ENCODE data around the gene AUH.
"Not testable (repeated sequence)": the region's sequence is repeated elsewhere in the genome, so short reads cannot be mapped to it uniquely, and the experiment has no call there.

Gene AUH

DNA sequence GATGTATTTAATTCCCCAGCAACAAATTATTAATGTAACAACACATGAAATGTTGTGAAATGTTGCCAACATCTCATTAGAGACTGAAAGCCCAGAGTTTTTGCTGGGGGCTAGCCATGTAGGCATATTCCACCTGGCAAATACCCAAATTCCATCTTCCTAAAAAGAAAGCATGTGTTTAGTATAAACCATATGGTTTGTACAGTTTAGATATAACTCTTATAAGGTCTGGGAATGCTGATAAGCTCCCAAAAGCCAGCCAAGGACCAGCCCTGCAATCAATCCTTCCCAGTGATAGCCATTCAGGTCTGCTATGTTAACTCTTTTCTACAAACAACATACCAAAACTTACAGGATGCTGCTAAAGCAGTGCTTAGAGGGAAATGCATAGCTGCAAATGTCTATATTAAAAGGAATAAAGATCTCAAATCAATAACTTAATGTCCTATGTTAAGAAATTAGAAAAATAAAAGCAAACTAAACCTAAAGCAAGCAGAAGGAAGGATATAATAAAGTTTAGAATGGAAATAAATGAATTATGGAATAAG lies 158.9 kb downstream of the AUH start:
- DNase-seq, result no peak

DNA sequence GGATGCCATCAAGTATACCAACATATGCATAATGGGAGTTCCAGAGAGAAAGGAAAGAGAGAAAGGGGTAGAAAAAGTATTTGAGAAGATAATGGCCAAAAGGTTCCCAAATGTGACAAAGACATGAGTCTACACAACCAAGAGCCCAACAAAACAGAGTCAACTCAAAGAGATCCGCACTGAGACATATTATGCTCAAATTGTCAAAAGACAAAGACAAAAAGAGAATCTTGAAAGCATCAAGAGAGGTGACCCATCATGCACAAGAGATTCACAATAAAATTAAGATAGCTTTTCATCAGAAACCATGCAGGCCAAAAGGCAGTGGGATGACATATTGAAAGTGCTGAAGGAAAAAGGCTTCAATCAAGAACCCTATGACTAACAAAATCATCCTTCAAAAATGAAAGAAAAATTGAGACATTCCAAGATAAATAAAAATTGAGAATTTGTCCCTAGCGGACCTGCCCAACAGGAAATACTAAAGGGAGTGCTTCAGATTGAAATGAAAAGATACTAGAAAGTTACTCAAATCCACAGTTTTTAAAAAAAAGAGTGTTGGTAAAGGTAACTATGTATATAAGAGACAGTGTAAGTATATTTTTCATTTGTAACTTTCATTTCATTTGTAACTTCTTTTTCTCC lies 160.9 kb downstream of the AUH start:
- DNase-seq, result no peak

DNA sequence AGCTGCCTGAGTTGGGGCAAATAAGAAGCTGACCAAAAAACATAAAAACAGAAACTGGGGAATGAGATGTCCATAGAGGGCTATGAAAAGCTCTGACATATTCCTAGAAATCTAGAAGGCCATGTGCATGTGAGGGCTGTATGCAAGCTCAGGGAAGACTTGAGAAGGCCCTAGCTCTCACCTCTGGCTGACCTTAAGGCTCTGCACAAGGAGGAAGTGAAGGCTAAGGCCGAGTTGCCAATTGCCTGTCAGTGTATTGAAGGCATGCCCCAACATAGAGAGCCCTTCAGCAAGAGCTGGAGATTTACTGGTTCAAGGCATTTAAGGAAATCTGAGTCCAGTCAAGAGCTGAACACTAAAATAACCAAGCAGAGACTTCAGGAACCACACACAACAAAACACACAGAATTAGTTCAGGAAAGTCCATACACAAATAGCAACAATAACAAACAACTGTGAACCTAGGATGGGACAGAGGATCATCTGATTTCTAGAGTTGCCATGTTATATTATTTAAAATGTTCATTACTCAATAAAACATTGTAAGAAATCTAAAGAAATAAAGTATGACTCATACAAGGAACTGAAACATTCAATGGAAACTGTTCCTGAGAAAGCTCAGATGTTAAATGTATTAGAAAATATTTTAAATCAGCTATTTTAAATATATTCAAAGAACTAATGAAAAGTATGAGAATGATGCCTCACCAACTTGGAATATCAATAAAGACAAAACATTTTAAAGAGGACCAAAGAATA lies 161.8 kb downstream of the AUH start:
- DNase-seq, result no peak

DNA sequence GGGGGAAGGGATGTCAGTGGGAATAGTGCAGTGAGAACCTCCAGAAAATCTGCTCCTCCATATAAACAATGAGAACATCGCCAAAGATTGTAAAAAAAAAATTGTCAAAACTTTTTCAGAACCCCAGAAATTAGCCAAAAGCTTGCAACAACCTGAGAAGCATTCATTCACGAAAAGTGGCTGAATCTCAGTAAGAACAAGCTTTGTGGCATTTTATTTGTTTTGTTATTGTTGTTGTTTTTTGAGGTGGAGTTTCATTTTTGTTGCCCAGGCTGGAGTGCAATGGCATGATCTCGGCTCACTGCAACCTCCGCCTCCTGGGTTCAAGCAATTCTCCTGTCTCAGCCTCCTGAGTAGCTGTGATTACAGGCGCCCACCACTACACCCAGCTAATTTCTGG lies 162.8 kb downstream of the AUH start:
- not testable (repeated sequence) for DNase-seq

DNA sequence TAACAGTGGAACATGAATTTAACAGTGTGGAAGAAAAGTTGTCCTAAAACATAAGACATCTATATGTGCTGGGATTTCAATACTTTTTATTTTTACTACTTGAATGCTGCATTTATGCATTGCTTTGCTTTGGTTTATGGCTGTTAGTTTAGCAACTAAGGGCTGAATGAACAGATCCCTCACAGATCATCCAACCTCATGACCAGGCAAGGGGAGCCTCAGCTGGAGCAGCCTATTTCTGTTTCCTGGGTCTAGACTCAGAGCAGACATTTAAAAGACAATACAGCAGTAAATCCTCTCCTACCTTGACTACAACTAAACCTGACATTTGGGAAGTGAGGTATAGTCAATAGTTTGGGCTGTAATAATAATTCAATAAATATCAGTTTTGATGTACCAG lies 163.3 kb downstream of the AUH start:
- no peak for DNase-seq

DNA sequence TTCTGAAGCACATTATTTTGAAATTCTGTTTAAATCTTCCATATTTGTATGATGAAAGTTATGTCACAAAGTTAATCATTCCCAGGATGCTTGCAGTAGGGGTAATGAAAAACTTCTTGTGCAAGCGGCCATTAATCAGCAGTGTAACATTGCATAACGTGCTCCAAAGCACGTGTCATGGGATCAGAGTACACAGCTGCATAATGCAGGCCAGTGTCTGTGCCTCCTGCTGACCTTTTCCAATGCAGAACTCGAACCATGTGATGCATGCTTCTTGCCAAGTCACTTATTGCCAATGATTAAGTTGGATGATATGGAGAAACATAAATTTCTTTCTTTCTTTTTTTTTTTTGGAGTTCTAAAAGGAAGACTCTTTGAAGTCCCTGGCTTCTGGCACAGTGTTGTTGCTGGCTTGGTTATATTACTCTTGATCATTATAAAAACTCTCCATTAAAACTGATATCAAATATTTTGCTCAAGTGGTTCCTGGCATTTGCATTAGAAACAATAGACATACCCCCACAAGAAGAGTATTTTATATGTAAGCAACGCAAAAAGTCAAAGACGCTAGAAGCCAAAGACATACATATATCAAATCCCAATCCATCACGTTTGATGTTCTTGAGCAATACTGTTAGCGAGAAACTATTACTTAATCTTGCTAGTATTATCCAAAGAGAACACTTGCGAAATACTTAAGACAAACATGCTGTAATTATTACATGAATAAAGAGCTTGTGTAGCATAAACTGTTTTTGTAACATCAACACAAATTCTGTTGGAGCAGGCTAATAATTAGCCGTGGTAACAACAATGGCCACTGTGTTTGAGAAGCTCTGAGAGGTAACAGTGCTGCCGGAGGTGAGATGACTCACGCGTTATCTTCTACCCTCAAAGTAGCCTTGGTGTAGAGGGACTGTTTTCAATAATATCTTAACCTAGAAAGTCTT lies 164.2 kb downstream of the AUH start:
- DNase-seq, result no peak

DNA sequence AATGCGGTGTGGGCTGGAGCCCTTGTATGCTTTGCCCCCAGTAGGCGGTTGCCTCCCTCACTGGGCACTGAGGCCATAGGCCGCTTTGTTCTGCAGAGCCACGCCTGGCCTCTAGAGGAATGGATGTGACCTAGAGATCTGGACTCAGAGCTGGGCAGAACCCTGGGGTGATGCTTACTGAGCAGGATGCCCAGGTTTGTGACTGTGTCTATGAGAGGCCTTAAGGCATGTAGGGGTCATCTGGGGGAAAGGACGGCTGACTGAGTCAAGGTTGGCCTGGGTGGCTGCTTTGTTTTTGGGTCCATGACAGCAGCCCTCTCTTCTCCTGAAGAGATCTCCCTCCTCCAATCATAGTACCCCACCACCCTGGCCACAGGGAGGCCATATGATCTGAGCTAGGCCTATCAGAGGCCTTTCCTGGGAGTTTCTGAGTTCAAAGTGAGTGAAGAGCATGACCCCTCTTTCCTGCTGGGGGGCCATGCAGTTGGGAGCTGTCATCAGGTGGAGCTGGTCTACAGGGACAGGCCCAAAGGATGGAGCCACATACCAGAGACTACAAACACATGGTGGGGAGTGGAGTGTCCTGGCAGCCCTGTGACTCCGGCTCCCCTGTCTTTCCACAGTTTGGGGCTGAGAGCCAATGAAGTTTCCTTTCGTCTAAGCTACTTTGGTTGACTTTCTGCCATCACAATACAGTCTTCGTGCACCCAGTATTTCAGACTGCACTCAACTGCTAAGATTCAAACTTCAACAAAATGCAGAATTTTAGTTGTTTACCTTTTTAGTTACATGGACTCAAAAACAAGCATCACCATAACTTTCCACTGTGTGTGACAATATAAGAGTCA lies 165.4 kb downstream of the AUH start:
- DNase-seq, result no peak

DNA sequence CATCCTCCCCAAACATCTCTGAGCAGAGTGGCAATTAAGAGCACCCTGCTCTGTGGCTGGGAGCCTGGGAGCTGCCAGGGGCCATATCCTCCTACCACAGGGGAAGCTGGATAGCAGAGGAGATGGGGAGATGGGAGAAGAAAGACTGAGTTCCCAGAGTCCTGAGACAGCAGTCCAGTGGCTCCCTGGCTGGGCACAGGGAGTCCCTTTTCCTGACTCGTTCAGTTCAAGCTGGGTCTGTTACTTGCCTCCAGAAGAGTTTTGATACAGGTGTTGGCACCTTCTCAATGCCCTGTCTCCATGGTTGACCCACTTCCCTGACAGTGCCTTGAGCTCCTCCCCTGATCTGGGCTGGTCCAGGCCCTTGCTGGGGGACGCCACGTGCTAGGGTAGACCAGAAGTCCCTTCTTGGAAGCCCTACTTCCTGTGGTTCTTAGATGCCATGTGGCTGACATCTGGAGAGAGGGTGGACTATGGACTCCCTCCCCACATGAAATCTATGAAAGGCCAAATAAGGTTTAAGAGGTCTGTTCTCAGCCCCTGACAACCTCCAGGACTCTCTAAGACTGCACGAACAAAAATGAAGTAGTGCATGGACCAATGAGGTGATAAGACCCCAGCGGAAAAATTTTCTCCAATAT lies 166.2 kb downstream of the AUH start:
- no peak for DNase-seq

DNA sequence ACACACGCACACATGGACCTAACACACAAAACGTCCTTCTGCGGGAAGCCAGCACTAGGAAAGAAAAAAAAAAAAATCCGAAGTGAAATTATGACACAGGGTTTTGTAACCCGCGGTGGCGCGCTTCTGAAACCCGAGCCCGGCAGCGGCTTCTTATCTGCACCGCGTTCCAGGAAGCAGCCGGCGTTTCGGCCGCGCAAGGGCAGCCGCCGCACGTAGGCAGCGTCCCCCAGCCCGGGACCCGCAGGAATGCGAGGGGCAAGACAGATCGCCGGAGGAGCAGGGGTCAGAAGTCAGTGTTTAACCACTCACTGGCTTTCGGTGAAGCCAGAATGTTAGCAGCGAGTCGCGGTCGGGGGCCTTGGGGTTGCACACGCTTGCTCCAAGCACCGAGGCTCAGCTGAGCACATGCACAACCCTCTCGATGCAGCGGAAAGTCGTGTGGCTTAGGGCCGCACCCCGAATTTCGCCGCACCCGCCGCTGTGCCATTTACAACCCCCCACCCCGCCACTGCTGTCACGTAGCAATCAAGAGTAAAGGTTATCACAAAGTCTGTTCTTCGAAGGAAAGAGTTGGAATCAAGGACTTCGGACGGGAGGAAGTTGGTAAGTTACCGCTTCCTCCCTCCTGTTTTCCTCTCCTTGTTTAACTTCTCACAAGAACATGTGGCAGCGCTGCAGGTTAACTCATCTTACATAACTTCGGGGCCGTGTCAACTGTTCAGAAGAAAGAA lies 167.9 kb downstream of the AUH start:
- DNase-seq, result peak; percentile 30

DNA sequence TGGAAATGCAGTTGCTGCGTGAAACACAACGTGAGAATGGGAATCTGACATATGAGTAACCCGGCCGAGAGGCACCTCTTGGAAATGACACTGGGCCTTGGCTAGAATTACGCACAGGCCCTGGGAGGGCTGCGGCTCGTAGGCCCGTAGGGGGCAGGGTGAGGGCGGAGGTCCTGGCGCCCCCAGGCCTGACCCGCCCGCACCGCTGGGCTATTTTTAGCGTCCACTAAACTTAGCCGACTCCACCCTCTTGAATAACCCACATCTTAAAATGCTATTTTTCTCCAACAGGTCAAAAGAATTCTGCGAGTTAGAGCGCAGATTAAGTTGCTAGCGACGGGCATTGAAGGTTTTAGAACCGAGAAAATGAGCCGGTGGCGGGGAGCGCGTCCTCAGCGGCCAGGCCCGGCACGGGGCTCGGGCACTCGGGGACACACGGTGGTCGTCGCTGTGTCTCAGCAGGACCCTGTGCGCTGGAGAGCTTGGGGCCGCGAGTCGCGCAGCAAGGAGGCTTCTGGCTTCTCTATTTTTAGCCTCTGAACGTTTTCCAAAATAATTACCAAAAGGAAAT lies 168.5 kb downstream of the AUH start:
- DNase-seq, result peak; percentile 32

DNA sequence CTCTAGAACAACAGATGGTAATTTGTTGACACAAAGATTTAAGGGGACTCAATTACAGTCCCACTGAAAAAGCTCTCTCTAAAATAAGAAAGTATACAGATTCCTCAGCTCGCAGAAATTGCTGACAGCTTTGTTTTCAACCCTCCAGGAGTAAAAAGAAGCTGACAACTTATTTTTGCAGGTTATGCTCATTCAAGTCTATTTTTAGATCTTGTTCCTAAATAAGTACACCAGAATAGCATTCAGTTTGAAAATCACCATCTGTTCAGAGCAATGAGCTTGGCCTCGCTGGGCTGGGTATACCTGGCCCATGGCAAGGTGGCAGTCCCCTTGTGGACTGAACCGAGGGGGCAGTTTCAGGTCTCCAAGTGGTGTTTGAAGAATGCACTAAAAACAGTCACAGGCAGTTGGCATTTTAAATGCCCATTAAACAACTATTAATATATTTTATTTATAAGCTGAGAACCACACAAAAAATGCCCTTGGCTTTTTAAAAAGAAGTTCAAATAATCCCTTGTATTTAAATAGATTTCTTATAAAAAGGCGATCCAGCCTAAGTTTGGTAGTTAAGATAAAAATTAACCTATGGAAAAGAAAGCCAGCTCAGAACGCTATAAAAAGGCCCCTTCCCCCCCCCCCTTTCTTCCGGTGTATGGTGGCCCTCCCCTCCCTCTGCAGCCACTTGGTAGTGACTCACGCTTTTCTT lies 169.2 kb downstream of the AUH start:
- DNase-seq, result no peak

DNA sequence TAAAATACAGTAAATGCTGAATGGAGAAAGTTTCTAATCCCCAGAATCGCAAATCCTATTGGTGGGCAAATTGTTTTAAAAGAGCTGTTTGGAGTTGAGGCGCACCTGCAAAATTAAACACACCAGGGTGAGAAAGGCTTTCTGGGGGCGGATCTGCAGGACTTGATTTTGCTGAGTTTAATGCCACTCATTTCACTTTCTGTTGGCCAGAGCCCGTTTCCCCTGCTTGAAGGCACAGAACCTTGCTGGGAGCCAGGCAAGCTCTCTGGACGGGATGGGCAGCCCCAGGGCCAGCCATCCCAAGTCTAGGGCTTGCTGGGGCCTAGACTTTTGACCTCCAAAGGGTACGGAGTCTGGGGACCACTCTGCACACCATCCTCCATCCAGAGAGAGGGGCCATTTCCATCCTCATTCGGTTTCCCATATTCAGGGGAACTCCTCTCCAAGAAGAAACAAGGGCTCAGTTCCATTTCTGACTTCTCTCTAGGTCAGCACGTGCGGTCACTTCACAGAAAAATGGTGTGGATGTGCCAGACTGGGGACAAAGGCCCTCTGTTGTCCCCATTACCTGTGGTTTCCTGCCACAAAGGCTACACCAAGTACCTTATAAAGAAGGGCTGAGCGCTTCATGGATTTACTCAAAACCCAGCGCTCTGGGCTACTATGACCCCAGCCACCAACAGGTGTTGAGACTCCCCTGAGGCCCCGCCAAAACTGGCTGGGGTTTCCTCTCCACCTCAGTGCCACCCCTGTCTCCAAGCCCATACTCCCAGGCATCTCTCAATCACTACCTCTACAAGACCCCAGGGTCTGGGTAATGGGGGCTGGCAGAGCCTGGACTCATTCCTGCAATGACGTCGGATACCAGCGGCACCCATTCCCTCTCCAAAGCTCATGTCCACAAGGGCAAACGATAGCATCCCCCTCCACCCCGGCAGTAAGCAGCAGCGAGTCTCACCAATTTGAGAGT lies 170.0 kb downstream of the AUH start:
- no peak for DNase-seq

DNA sequence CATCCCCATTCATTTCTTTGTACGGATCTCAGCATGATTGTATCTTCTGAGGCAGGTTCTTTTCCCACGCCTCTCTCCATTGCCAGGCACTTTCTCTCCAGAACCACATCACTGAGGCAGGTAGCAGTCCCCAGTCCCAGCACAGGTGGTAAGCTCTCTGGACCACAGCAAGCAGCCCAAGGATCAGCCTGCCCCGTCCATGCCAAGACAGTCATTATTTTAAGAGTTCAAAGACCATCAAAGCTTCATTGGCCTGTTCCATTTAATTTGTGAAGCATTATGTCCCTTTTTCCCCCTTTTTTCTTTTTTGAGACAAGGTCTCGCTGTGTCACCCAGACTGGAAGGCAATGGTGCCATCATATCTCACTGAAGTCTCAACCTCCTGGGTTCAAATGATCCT lies 171.7 kb downstream of the AUH start:
- DNase-seq, result no peak

DNA sequence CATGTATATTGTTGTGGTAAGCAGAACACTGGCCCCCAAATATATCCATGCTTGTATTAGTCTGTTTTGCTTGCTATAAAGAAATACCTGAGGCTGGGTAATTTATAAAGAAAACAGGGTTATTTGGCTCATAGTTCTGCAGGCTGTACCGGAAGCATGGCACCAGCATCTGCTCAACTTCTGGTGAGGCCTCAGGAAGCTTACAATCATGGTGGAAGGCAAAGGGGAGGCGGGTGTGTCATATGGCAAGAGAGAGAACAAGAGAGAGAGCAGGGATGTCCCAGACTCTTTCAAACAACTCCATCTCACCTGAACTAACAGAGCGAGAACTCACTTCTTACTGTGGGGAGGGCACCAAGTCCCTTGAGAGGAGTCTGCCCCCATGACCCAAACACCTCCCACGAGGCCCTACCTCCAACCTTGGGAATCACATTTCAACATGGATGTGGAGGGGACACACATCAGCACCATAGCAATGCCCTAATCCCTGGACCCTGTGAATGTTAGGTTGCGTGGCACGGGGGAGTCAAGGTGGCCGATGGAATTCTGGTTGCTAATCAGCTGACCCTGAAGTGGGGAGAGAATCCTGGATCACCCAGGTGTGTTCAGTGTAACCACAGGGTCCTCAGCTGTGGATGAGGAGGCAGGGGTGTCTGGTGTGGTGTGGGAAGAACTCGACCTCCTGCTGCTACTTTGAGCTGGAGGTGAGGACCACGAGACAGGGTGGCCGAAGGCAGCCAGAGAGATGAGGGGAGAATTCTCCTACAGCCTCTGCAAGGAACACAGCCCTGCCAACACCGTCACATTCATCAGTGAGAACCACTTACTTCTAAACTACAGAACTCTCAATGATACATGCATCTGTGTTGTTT lies 172.8 kb downstream of the AUH start:
- DNase-seq, result no peak

DNA sequence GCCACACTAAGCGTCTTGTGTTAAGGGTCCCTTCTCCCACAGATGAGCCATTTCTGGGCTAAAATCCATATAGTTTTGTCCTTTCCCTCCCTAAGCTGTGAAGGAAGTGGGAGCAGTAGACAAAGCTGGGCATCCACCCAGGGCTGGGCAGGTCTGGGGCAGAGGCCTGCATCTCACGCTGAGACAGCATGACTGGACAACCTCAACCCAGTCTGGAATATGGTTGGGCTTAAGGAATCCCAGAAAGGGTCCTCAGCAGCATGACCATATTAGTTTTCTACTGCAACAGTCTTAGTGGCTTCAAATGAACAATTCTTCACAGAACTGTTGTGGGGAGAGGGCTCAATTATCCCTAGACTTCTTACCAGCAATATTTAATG lies 173.8 kb downstream of the AUH start:
- no peak for DNase-seq

DNA sequence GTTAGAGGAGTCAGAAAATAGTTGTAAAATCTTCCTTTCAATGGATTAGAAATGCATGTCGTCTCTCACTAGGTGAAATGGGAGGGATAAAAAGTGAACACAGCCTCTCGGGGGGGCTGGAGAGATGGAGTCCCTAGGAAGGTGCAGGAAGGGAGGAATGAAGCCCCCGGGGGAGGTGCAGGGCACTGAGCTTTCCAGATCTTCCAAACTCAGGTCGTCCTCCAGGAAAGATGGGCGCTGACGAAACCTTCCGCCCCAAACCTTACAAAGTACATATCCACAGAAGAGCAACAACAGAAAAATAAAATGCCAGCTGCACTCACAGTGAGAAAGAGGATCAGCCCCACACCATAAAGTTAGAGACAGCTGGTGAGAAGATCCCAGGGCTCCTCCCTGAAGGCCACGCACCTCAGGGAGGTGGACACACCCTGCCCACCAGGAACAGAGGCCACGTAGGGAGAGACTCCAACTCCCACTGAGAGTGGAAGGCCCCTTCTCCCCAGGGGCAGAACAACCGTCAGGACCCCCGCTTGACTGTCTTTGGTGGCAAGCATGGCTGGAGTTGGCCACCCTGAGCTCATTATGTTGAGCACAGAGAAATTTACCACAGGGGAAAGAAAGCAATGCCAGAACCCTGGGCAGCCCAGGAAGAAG lies 174.3 kb downstream of the AUH start:
- no peak for DNase-seq

DNA sequence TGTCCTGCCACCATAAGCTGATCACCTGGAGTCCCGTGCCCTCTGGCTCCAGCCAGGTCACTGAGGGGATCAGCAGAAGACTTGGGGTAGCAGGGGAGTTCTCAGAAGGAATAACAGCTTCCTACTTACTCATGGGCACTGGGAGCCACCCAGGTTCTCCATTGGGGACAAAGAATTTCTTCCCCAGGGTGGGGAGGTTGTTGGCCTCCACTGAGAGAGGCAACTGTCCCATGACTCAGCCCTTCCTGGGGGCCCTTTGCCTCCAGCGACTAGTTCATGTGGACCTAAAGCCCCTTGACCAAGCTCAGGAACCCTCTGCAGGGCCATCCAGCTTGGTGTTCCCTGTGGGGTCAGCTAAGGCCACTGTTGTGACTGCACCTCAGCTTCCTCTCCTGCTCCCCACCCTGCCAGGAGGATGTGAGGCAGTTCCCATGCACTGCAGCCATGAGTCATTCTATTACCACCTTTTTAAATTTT lies 175.0 kb downstream of the AUH start:
- DNase-seq, result no peak
